Suppressor macrophage (primary cell): ENCODE results near the gene MYO1B.

Source experiments
- DNase-seq, 4 experiments: peaks; one replicate each; pipeline ENCODE4 v3.0.0-alpha.2; 2020 to 2022

MYO1B gene

DNA sequence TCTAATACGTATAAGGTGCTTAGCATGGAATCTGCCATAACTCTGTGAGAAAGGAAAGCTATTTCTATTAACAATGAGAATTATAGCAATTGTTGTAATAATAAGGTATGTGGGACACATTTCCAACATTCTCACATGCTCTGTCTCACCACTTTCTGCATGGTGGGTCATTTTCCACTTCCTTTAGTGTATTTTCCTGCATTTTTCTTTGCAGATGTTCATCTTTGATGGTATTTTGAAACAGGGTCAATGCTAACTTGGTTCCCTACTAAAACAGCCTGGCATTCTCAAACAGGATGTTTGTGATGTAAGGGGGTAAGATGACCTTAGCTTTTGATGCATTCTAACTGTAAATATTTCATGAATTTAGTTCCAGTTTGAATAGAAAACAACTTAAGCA, 54.7 kb downstream of the MYO1B start:
- DNase-seq: no peak

GRCh38 chr2:191301971-191302370, 56.8 kb downstream of the MYO1B start:
- no peak for DNase-seq

DNA sequence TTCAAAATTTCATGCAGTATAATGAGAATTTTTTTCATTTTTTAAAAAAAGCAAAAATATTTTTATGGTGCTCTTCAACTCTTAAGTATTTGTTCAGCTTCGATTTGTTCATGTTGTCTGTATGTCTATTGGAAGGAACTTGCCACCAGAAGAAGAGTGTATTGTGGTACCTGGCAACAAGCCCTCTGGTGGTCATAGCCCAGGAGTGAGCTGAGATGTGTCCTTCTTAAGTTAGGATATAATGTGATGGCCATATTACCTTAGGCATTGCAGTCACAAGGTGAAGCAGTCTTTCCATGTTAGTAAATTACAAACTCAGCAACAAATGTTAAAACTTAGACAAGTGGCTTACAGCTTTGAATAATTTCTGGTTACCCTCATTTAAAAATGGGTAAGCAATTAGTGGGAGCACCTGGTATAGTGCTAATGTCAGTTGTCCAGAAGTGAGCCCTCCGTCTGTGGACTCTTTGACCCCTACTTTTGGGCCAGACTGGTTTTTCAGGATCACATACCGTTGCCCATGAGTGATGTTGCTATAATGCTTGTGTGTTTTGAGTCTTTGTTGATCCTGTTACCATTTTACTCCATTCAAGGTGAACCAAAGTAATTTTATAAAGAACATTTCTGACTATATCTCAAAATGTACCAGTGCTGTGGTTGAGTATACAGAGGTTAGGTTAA, 57.4 kb downstream of the MYO1B start:
- peak in 2 of 4 experiments; percentile 12 to 22 for DNase-seq

- no peak for DNase-seq
Observed at GRCh38 chr2:191303140-191304005, 58.2 kb downstream of the MYO1B start.

DNA sequence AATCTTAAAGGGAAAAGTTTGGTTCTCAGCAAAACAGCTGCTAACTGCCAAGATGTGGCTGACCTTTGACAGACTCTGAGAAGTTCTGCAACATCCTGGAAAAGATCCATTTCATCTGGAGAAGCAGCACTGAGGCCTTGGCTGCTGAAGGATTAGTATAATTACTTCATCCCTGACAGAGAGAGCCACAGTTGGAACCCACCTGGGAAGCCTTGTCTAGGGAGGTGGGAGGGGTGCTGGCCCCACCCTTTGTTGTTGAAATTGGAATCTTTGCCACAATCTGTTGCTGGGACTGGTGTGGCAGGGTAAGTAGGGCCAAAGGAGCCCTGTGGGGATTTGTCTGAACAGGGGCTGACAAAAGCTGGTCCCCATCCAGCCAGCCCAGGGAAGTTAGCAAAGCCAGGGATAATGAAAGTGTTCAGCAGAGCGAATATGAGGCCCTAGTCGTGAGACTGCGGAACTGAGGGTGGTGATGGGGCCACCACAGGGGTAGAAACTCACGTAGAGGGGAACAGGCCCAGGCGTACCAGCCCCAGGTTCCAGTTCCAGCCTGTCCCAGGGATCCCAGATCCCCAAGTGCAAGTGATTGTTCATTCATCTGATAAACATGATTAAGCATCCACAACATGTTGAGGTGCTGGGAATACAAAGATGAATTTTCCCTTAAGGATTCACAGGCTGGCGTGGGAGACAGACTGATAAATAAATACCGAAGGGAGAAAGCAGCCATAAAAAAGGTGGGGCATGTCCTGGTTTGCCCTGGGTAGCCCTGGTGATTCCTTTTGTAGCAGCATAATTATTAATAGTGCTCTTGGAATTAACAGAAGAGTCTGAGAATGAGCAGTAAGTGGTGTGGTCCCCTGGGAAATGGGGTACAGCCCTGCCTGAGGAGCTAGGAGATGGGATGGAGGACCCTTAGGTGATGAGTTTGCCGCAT, 60.0 kb downstream of the MYO1B start:
- no peak for DNase-seq

DNA sequence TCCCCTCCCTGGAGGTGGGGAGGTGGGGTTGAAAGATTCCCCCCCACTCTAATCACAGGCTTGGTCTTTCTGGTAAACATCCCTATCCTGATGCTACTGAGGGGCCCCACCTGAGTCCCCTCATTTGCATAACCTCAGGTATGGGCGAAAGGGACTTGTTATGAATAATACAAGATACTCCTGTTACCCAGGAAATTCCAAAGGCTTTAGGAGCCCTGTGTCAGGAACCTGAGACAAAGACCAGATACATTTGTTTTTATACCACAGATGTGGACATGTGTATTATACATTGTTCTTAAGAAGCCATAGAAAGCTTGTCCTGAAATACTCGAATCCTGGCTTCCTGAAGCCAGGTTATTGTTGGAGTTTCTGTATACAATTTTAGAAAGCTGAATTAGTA, 62.8 kb downstream of the MYO1B start:
- DNase-seq: no peak

DNA sequence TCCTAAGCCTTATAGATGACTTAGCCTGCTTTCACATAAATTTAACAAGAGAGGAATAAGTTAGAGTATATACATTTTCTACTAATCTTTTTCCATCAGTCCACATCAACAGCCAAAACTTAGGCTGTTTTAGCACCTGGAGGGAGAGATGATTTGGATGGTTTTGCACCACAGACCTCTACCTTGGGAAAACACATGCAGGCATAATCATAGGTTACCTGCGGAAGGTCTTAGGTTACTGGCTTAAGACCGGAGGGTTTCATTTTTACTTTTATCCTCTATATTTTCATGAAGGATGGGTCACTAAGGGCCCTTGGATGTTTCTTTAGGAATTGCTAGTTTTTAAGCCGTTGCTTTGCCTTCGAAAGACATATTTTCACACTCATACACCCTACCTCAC, 66.0 kb downstream of the MYO1B start:
- no peak for DNase-seq

DNA sequence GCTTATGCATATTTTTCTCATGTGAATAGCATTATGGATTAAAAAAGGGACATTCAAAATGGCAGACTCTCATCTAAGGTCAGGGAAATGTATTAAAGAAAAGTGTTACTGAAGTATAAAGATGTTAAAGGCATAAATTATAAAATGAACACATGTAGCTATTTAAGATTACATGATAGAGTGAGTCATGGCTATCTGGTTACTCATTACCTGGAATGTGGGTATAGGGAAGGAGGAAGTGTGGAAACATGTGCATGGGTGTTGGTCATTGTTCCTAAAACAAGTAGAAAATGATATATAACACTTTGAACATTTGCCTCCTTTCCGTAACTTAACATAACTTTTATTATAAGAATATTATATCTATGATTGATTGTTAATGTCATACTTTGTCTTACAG, 66.4 kb downstream of the MYO1B start:
- DNase-seq: peak in 3 of 4 experiments; percentile 17 to 51 (median 17)

- DNase-seq: no peak
Observed at GRCh38 chr2:191312163-191312562, 67.0 kb downstream of the MYO1B start.

DNA sequence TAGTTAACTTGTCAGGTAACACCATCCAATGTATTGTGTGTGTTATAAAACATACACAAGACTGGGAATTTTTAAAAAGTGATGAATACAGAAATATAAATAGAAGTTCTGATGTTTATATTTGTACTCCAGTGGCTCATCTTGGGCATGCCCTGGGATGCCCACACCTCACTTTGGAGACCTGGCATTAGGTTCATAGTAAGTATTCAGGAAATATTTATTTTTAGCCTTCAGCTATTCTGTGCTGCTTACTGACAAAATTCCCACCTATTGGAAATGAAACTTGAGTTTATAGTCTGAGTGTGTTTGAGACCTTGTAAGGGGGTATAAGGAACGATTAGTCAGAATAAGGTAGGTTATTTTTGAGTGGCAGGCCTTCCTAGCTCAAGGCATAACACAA, 67.5 kb downstream of the MYO1B start:
- no peak for DNase-seq

DNA sequence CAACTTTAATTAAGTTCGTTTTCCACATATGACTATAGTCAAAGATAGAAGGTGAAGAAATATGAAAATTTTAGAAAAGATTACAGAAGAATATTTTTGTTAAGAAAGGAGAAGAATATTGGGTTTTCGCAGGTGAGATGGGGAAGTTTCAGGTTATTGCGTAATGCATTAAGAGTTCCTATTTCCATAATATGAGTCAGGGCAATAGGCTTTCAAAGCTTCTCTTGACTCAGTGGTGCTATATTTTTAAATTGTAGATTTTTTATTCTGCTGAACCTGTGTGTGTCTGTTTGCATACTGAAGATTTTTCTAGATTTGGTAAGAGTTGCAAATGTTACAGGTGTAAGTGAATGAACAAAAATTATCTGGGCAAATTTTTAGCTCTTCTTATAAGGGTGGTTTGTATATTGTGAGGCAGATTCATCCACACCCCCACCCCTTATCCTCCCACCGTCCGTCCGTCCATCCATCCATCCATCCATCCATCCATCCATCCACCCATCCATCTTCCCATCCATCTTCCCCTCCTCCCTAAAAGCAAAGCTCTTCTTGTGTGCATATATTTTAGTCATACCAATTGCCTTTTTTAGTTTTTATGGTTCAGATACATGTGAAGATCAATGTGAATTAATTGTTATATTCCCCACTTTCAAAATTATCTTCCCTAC, 69.6 kb downstream of the MYO1B start:
- peak in 1 of 4 experiments; percentile 17 for DNase-seq

- DNase-seq: peak in 1 of 4 experiments; percentile 10
Observed at GRCh38 chr2:191315365-191315752, 70.2 kb downstream of the MYO1B start.

GRCh38 chr2:191316246-191316994, 71.2 kb downstream of the MYO1B start:
- no peak for DNase-seq

DNA sequence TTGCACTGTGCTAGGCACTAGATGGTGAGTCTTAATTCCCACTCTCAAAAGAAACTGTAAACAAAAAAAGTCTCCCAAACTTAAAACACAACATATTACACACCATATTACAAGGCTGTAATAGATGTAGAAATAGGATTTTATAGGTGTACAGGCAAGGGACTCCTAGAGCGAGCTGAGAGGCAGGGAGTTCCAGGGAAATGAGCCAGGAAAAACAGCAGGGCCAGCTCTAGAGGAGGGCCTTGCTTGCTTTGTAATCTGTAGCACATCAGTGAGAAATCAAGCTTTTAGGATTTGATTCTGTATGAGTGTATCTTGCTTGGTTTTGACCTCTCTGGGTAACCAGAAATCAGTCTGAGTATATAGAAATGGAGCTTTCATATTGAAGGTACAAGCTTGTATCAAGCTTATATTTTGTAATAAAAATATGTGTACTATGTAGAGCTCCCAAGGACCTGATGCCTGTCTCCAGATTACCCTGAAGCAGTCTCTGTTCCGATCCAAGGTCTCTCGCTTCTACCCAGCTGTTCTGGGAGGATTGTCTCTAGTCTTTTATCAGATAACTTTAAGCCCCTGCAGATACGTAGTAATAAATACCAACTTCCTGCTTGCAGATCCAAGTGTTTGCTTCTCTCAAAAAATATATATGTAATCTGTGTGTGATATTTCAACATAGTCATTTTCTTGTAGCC, 73.0 kb downstream of the MYO1B start:
- DNase-seq: peak in 2 of 4 experiments; percentile 20 to 30

DNA sequence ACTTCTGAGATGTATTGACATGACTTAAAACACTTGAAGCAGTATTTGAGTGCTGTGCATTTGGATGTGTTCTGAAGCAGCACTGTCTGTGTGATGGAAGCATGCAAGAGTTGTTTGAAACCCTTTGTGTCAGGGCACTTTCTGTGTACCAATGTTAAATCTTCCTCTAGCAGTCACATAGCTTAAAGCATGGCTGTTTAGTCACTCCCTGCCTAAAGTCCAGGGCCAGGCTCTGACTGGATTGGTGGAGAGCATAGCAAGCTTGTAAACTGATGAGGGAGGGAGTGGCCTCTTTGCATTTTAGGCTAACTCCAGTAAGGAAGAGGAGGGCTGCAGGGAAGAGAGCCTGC, 73.5 kb downstream of the MYO1B start:
- DNase-seq: no peak

- DNase-seq: peak in 1 of 4 experiments; percentile 21
Observed at GRCh38 chr2:191319186-191319585, 74.0 kb downstream of the MYO1B start.

GRCh38 chr2:191320881-191321280, 75.7 kb downstream of the MYO1B start:
- DNase-seq: no peak

DNA sequence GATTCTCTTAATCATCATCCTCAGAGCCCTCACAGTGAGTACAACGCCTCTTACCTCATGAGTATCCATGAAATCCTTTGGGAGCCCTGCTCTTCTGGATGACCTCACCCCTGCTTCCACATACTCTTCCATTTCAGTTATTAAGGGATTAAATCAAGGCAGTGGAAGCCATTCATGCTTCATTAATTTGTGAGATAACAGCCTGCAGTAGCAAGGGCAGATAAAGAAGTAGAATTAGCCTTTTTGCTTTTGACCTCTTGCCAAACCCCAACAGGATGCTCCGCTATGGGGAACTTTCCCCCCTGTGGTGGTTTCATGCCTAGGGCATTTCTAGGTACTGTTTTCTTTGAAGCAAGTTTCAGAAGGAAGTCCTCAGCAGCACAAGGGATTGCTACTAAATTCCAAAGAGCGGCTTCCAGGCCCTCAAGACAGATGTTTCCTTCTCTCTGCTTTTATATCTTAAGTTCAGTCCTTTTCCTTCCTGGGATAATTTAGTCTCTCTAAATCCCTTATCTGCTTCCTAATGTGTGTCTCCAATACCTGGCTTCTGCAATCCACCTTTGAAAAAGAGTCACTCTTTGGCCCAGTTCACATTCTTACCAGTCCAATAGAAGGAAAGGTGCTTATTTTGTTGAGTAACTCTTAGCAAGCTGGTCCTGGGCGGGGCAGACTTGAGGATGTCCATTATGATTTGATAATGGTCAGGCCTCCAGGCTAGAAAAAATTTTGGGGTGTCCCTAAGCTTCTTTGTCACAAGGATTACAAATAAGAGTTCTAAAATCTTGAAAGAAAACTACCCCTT, 76.9 kb downstream of the MYO1B start:
- DNase-seq: peak; percentile 51 to 62 (median 60)

GRCh38 chr2:191322828-191323506, 77.8 kb downstream of the MYO1B start:
- no peak for DNase-seq
